DMS79 treated with DMSO at 0.1 percent for 48 hours (cell line): ENCODE measurements around the gene BCL11A.

ENCODE experiments used
- DNase-seq: peaks from one replicate; lab custom pipeline; 2025; lab: John Stamatoyannopoulos, UW

BCL11A gene

DNA sequence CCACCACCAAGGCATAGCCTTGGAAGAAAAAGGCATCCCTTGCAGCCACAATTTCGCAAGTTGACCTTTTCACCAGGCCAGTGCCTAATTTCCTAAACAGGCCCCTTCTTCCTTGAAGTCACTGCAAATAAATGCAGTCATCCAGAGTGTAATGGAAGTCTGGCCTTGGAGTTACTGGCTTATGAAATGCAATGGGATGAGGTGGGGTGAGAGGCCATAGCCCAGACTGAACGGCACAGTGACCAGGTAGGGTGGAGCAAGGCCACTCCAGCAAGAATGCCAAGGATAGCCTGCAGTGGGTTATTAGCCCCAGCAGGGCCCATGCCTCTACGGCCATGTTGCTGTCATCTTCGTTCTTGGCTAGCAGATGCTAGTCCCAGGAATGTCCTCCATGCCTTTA is 68.4 kb downstream of the BCL11A start:
- DNase-seq, result no peak

GRCh38 chr2:60484133-60484645 is 69.3 kb downstream of the BCL11A start:
- DNase-seq, result no peak

DNA sequence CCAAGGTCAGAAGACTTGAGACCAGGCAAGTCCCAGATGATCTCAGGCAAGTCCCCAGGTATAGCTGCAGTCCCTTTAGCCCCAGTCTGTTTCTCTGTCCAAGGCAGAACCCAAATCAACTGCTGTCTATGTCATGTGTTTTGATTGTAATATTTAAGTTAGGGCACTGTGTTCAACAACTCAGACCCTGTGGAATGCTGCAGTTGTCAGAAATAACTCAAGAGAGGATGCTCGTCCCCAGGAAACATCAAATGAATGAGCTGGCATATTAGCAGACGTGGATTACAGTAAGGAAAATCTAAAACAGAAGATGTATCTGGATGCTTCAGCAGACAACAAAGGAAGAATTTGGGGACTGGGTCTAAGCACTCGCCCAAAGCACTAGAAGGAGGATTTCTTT is 70.1 kb downstream of the BCL11A start:
- DNase-seq, result no peak

- DNase-seq, result no peak
Observed at GRCh38 chr2:60482222-60482621, 71.2 kb downstream of the BCL11A start.

DNA sequence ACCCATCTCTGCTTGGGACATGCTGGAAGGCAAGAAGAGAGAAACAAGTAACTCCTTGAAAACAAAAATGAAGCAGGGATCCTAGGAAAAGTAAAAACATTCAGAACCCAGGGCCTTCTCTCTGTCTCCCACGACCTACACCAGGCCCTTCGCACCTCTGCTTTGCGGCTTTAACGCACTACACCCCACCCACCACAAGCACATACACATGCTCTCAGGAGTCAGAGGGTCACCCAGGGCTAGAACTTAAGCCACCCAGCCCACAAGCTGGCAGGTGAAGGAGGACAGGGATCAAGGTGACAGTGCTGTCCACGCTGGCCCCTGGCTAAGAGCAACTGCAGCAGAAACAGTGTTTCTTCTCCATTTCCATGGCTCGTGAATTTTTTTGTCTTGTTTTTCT is 72.2 kb downstream of the BCL11A start:
- DNase-seq, result no peak

DNA sequence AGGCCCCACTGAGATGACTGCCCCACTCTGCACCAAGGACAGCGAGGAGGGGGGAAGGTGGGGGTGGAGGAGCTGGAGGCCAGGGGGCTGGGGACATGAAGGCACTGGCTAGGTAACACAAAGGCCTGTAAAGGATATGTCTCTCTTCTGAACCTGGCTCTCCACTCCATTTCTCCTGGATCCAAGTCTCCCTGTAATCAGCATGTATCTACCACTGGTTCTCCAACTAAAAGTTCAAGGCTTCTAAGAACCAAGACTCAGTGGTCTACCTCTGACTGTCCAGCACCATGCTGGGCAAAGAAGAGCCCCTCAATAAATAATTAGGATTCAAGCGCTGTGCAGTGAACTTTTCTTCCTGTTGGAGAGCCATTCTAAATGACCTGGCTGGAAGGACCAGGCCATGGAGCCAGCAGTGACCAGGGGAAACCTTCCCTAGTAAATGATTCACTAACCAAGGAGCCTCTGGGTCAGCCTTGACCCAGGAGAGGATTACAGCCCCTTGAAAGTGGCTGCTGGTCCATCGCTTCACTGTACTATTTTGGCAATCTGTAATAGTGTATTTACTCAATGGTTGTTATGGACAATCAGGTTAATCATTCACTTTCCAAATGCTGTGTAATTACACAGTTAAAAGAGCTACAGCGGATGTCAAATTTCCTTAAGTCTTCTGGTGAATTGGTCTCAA is 73.2 kb downstream of the BCL11A start:
- no peak for DNase-seq

DNA sequence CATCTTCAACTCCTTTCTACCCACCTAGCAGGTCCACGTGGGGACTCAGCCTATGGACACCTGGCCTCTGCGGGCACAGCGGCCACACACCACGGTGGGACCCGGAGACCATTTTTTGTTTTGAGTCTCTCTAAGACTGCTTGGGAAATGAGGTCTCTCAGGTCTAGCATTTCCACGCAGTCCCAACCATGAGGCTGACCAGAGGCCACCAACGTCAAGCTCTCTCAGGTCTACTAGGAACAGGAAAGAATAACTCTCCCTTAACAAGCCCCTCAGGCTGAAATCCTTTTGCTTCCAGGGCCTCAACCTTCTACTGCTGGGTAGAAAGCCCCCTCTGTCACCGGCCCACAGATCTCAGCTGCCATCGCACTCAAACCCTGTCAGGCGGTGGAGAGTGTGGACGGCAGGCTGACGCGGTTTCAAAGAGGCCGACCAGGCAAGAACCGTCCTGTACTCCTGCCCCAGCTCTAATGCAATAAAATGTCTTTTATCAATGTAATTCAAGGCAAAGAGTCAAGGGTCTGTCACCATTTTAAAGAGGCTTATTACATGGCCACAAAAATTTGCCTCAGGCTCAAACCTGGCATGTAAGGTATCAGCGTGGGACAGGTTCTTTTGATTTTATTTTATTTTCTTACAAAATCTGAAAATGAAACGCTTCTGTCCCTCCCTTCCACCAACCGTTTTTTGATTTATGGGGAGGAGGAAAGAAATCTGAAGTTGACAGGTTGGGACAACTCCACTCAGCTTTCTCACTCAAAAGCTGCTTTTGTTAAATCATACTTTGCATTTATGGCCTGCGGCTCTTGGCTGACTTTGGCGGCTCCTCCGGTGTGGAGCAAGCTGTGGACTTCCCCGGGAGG is 74.0 kb downstream of the BCL11A start:
- DNase-seq, result peak; percentile 9

DNA sequence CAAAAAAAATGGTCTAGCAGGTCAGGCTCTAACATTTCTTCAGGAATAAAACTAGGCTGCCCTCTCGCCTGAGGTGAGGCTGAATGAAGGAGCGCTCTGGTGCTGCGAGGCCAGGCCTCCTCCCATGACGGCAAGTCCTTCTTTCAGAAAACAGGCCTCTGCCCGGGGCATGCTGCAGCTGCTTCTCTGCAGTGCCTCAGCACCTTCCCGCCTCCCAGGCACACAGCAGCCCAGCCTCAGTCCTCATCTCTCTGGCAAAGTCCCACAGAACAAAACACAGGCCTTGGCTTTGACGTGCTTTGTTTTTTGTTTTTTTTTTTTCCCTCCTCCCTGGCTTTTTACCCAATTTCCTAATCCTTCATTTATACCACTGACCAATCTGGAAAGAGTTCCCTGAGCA is 74.8 kb downstream of the BCL11A start:
- DNase-seq, result no peak

- peak; percentile 63 for DNase-seq
Observed at GRCh38 chr2:60476206-60476954, 77.1 kb downstream of the BCL11A start.

- no peak for DNase-seq
Observed at GRCh38 chr2:60475123-60475830, 78.2 kb downstream of the BCL11A start.

GRCh38 chr2:60474301-60474700 is 79.2 kb downstream of the BCL11A start:
- DNase-seq, result no peak

- no peak for DNase-seq
Observed at GRCh38 chr2:60473546-60473945, 79.9 kb downstream of the BCL11A start.

DNA sequence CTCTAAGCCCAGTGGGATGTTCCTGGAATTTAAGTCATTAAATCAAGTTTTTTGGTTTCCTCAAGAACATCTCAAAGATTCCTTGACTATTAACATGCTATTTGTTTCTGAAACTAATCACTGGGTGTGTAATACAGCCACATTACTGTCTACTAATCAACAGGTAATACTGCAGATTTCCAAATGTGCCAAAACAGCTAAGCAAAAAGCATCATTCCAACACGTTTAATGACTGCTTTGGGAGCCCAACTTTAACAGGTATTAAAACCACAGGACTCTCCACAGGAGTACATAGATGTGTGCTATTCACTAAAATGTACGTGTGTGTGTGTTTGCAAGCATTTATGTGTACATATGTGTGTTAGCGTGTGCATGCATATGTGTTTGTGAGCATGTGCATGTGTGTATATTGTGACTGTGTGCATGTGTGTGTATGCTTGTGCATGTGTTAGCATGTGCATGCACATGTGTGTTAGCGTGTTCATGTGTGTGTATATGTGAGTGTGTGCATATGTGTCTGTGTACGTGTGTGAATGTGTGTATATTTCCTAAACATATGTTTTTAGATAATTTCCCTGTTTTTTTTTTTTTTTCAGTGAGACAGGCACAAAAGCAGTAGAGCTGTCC is 80.7 kb downstream of the BCL11A start:
- no peak for DNase-seq

GRCh38 chr2:60472041-60472440 is 81.4 kb downstream of the BCL11A start:
- DNase-seq, result no peak

DNA sequence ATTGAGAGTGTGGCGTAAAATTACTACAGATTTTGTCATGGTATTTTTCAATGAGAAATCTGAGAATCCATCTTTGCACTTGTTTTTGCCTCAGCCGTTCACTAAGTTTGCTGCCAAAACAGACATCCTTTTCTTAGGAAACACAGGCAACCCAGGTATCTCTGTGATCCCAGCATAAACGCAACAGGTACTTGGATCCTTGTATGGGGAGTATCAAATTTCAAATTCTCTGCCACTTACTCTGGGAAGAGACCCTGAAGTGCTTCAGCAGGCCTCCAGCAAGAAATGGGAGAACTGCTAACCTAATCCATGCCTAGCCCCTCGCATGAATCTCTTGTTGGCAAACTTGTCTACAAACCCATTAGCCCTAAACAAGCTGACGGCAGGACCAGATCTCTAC is 83.1 kb downstream of the BCL11A start:
- DNase-seq, result peak; percentile 73

DNA sequence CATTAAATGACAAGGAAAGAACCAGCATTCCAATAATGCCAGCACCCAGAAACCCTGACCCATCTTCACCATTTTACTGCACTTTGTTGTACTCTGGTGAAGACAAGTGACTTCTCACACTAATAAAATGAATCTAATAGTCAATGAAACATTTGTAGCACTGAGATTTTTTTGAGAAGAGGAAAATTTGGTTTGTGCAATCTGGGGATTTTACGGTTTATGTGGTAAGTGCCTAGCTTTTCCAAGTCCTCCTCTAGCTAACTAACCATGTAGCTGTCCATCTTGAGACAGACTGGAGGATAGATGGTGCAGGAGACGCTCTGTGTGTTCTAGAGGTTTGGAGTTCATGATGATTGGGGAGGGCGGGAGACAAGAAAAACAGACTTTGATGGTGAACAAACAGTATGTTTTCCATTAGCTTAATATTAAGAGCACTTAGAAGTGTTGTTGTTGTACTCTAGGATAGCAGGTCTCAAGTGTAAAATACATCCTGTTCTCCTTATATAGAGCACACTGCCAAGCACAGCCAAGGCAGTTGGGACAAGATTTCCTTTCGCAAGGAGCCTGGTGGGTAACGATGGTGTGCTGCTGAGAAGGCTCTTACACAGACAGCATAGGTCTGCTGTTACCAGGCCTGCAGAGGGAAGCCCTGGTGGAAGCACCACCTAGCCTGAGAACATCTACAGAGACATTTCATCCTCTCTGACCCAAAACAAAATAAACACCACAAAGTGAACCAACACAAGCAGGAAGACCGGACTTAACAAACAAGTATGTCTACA is 83.7 kb downstream of the BCL11A start:
- DNase-seq, result peak; percentile 72

DNA sequence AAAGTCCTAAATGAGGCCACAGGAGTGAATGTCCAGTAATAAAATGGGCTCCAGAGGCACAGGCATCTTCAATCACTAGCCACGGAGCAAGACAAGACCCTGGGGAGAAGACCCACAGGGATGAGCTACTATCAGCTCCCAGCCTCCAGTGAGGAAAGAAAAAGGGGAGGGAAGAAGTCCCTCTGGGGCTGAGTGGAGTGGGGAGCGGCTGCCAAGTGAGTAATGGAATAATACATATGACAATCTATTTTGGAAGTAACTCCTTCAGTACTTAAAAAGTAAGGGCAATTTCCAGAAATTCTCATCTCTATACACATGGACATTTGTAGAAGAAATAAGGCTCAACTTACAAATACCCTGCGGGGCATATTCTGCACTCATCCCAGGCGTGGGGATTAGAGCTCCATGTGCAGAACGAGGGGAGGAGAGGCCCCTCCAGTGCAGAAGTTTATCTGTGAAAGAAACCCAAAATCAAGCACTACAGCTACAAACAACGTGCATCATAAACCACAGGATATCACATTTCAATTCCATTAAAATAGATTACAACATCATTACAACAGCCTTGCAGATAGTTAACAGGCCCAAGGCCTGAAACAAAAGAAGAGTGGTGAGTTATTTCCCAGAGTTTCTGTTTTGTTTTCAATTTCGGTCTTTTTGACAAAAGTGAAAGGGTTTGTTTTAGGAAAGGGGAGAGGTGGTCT is 84.9 kb downstream of the BCL11A start:
- peak; percentile 48 for DNase-seq

GRCh38 chr2:60466161-60466702 is 87.2 kb downstream of the BCL11A start:
- no peak for DNase-seq

- DNase-seq, result no peak
Observed at GRCh38 chr2:60465736-60466135, 87.7 kb downstream of the BCL11A start.

DNA sequence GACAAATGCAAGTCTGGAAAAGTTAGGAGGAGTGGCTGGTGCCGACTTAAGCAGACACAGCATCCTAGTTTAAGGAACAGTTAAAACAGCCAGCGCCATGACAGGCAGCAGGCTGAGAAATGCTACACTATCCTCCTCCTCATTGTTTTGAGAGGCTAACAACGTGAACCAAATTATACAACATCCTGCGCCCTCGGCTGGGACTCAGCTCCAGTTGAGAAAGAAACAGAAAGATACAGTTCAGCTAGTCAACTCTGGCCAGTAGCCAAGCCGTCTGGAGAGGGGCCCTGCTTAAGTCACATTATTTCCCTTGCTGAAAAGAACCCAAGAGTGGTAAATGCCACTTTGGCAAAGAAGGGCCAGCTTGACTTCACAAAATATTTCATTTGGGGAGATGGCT is 90.2 kb downstream of the BCL11A start:
- DNase-seq, result peak; percentile 69
